Measurements from ENCODE around the gene PPP1R1C.

Gene PPP1R1C

DNA sequence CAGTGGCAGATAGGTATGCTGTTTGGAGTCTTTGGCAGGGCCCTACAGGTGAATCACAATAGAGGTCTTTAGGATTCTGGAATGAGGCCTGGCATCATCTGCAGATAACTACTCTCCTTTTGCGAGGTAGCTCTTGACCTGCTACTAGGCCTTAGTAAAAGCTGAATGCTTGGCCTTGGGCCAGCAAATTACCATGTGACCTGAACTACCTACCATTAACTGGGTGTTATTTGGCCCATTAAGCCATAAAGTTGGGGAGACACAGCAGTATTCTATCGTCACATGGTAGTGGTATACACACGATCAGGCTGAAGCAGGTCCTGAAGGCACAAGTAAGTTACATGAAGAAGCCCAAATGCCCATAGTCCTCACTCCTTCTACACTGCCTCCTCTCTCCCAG, 178.2 kb downstream of the PPP1R1C start:
- no peaks in the 10 kb centered on the region for H3K4me1 ChIP-seq (ENCODE audit: control insufficient read depth, low read length)
- H3K27ac ChIP-seq (ENCODE audit: low read depth, low read length) = no peak overlapping the region
- H3K4me2 ChIP-seq (ENCODE audit: low read length) = no peak overlapping the region
- no peaks in the 10 kb centered on the region for H3K79me2 ChIP-seq (ENCODE audit: control insufficient read depth, low read length)
- no peaks in the 10 kb centered on the region for H3K36me3 ChIP-seq (ENCODE audit: control insufficient read depth, low read length)
- H4K20me1 ChIP-seq (ENCODE audit: control insufficient read depth, insufficient read depth, low read depth, low read length) = no peaks in the 10 kb centered on the region
- no peak overlapping the region for H3K4me3 ChIP-seq (ENCODE audit: low read length)
- no peaks in the 10 kb centered on the region for H3F3A ChIP-seq (ENCODE audit: control insufficient read depth, insufficient read depth)
- TF ChIP-seq, protein P1, sequence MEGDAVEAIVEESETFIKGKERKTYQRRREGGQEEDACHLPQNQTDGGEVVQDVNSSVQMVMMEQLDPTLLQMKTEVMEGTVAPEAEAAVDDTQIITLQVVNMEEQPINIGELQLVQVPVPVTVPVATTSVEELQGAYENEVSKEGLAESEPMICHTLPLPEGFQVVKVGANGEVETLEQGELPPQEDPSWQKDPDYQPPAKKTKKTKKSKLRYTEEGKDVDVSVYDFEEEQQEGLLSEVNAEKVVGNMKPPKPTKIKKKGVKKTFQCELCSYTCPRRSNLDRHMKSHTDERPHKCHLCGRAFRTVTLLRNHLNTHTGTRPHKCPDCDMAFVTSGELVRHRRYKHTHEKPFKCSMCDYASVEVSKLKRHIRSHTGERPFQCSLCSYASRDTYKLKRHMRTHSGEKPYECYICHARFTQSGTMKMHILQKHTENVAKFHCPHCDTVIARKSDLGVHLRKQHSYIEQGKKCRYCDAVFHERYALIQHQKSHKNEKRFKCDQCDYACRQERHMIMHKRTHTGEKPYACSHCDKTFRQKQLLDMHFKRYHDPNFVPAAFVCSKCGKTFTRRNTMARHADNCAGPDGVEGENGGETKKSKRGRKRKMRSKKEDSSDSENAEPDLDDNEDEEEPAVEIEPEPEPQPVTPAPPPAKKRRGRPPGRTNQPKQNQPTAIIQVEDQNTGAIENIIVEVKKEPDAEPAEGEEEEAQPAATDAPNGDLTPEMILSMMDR (IDR thresholded peaks at IDR 0.05; ENCODE audit: low read depth, low read length, poor library complexity, severe bottlenecking) = no peak
- no peak for TF ChIP-seq EZH2phosphoT487 (IDR thresholded peaks at IDR 0.05; ENCODE audit: borderline replicate concordance, low read length)
- no peaks in the 10 kb centered on the region for H3K27me3 ChIP-seq (ENCODE audit: control insufficient read depth, low read length)
- H3K9me2 ChIP-seq (replicated peaks; ENCODE audit: control insufficient read depth, low read length) = no peaks in the 10 kb centered on the region
- no peaks in the 10 kb centered on the region for H3K9me3 ChIP-seq (ENCODE audit: control insufficient read depth, insufficient read depth, low read length)

DNA sequence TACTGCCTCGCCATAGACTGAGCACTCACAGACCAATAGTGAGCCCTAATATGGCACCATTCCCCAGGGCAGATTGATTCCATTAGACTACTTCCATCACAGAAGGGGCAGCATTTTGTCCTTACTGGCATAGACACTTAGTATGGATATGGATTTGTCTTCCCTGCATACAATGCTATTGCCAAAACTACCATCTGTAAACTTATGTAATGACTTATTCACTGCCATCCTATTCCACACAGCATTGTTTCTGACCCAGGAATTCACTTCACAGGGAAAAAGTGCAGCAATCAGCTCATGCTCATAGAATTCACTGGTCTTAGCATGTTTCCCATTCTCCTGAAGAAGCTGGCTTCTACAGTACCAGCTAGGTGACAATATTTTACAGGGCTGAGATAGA, 179.0 kb downstream of the PPP1R1C start:
- no peaks in the 10 kb centered on the region for H3K36me3 ChIP-seq (ENCODE audit: control insufficient read depth, low read length)
- no peaks in the 10 kb centered on the region for H4K20me1 ChIP-seq (ENCODE audit: control insufficient read depth, insufficient read depth, low read depth, low read length)
- H3K27ac ChIP-seq (ENCODE audit: low read depth, low read length) = no peak overlapping the region
- no peaks in the 10 kb centered on the region for H3K9me2 ChIP-seq (replicated peaks; ENCODE audit: control insufficient read depth, low read length)
- no peaks in the 10 kb centered on the region for H3K27me3 ChIP-seq (ENCODE audit: control insufficient read depth, low read length)
- no peak overlapping the region for H3K4me3 ChIP-seq (ENCODE audit: low read length)
- TF ChIP-seq EZH2phosphoT487 (IDR thresholded peaks at IDR 0.05; ENCODE audit: borderline replicate concordance, low read length) = no peak
- TF ChIP-seq, protein P1 (IDR thresholded peaks at IDR 0.05; ENCODE audit: low read depth, low read length, poor library complexity, severe bottlenecking) = no peak
- no peaks in the 10 kb centered on the region for H3K79me2 ChIP-seq (ENCODE audit: control insufficient read depth, low read length)
- H3F3A ChIP-seq (ENCODE audit: control insufficient read depth, insufficient read depth) = no peaks in the 10 kb centered on the region
- no peaks in the 10 kb centered on the region for H3K4me1 ChIP-seq (ENCODE audit: control insufficient read depth, low read length)
- no peaks in the 10 kb centered on the region for H3K9me3 ChIP-seq (ENCODE audit: control insufficient read depth, insufficient read depth, low read length)
- H3K4me2 ChIP-seq (ENCODE audit: low read length) = no peak overlapping the region

DNA sequence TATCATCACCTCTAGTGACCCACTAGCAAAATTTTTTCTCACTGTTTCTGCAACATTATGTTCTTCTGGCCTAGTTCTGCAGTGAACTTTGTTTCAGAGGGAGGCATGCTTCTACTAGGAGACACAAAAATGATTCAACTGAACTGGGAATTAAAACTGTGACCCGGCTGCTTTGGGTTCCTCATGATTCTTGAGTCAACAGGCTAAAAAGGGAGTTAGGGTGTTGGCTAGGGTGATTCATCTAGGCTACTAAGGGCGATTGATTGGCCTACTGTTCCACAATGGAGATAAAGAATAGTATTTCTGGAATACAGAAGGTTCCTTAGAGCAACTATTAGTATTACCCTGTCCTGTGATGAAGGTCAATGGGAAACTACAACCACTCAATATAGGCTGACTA, 179.5 kb downstream of the PPP1R1C start:
- Histone ChIP-seq H3K4me3 (ENCODE audit: low read length) (no peak overlapping the region), H3K9me2 (replicated peaks; ENCODE audit: control insufficient read depth, low read length) (no peaks in the 10 kb centered on the region), H3F3A (ENCODE audit: control insufficient read depth, insufficient read depth) (no peaks in the 10 kb centered on the region), H3K27ac (ENCODE audit: low read depth, low read length) (no peak overlapping the region), H4K20me1 (ENCODE audit: control insufficient read depth, insufficient read depth, low read depth, low read length) (no peaks in the 10 kb centered on the region), H3K9me3 (ENCODE audit: control insufficient read depth, insufficient read depth, low read length) (no peaks in the 10 kb centered on the region), H3K4me1 (ENCODE audit: control insufficient read depth, low read length) (no peaks in the 10 kb centered on the region), H3K4me2 (ENCODE audit: low read length) (no peak overlapping the region), H3K79me2 (ENCODE audit: control insufficient read depth, low read length) (no peaks in the 10 kb centered on the region), H3K36me3 (ENCODE audit: control insufficient read depth, low read length) (no peaks in the 10 kb centered on the region), H3K27me3 (ENCODE audit: control insufficient read depth, low read length) (no peaks in the 10 kb centered on the region)
- TF ChIP-seq, protein P1 (IDR thresholded peaks at IDR 0.05; ENCODE audit: low read depth, low read length, poor library complexity, severe bottlenecking) = no peak
- TF ChIP-seq EZH2phosphoT487 (IDR thresholded peaks at IDR 0.05; ENCODE audit: borderline replicate concordance, low read length) = no peak

DNA sequence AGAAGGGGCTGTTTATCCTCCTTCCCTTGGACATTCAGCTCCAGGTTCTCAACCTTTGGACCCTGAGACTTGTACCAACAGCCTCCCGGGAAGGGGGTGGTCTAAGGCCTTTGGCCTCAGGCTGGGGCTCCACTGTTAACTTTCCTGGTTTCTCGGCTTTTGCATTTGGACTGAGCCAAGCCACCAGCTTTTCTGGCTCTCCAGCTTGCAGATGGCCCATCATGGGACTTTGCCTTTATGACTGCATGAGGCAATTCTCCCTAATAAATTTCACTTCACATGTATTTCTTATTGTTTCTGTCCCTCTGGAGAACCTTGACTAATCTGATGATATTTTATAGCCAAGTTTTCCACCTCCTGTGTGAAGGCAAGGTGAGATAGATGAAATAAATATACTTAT, 180.8 kb downstream of the PPP1R1C start:
- Histone ChIP-seq H3K9me3 (ENCODE audit: control insufficient read depth, insufficient read depth, low read length) (no peaks in the 10 kb centered on the region), H3K9me2 (replicated peaks; ENCODE audit: control insufficient read depth, low read length) (no peaks in the 10 kb centered on the region), H3F3A (ENCODE audit: control insufficient read depth, insufficient read depth) (no peaks in the 10 kb centered on the region), H3K79me2 (ENCODE audit: control insufficient read depth, low read length) (no peaks in the 10 kb centered on the region), H3K4me1 (ENCODE audit: control insufficient read depth, low read length) (no peaks in the 10 kb centered on the region), H3K36me3 (ENCODE audit: control insufficient read depth, low read length) (no peaks in the 10 kb centered on the region), H3K27ac (ENCODE audit: low read depth, low read length) (no peak overlapping the region), H3K4me2 (ENCODE audit: low read length) (no peak overlapping the region), H3K4me3 (ENCODE audit: low read length) (no peak overlapping the region), H3K27me3 (ENCODE audit: control insufficient read depth, low read length) (no peaks in the 10 kb centered on the region), H4K20me1 (ENCODE audit: control insufficient read depth, insufficient read depth, low read depth, low read length) (no peaks in the 10 kb centered on the region)
- TF ChIP-seq EZH2phosphoT487 (IDR thresholded peaks at IDR 0.05; ENCODE audit: borderline replicate concordance, low read length) = no peak
- TF ChIP-seq, protein P1 (IDR thresholded peaks at IDR 0.05; ENCODE audit: low read depth, low read length, poor library complexity, severe bottlenecking) = no peak
